HG03196 (cell line): Measurements from ENCODE around the gene CACNA1E.
A peak's percentile ranks its signal among the peaks of the same experiment; 100 is the strongest.

ENCODE experiments used
- ATAC-seq: cut with Tn5 transposase; IDR thresholded peaks from one replicate; pipeline ENCODE4 v1.9.1; 2021; ENCODE audit not compliant: unreplicated experiment

CACNA1E gene

DNA sequence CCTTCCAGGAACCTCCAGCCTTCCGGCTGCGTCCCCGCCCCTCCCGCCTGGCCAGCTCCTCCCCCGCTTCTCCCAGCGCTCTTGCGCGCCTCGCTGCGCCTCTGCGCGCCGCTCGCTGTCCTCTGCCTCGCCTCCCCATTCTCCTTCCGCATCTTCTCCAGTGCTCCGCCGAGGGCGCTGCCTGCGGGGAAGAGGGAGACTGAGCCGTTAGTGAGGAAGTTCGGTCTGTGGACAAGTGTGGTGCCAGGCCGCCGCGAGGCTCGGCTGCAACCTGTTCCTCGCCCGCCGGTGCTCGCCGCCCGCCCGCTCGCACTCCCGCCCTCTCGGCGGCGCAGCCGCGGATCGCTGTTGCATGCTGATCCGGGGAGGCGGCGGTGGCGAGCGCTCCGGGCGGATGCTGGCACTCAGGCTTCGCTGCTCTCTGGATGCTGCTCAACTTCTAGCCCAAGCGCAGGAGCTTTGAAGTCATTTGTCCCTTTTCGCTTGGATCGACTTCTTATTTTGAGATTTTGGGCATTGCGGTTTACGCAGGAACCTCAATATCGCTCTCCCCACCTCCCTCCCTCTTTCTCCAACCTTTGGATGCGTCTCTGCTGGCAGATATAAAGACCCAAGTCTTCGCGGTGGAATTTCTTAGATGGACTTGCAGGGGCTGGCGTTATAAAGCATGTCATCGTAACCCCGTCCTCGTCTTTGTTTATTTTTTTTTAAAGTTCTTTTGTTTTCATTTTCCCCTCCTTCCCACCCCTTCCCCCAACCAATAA is 614 bp upstream of the CACNA1E start:
- peak; percentile 51 for ATAC-seq

DNA sequence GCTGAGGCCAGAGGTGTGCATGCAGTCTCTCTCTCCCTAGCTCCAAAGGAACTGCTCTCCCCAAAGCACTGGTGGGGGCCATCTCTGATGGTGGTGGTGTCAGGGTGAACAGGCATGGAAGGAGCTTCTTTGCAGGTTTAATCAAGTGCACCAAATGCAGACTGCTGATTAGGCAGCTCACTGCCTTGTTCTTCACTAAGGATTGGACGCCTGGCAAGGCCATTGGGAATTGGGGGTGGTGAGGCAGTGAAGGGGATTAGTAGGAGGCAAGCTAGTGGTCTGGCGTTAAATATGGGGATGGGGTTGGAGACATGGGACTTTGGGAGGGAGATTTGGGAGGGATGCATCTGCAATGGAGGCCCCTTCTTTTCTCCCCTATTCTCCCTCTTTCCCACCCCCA is 1.5 kb downstream of the CACNA1E start:
- ATAC-seq = no peak

GRCh38 chr1:181485287-181486097 is 2.2 kb downstream of the CACNA1E start:
- ATAC-seq = peak; percentile 31

DNA sequence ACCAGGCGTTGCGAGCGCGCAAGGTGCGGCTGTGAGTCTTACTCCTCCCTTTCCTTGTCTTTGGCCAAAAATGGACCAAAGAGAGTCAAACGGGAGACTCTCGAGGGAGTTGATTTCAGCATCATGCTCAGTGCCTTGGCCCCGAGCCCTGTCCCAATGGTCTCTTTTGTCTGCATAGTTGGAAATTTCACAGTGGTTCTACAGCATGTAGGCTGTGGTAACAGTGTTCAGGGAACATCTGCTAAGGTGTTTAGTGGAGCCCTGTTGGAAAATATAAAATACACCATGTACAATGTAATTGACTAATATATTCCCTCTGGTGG is 2.7 kb downstream of the CACNA1E start:
- no peak for ATAC-seq

DNA sequence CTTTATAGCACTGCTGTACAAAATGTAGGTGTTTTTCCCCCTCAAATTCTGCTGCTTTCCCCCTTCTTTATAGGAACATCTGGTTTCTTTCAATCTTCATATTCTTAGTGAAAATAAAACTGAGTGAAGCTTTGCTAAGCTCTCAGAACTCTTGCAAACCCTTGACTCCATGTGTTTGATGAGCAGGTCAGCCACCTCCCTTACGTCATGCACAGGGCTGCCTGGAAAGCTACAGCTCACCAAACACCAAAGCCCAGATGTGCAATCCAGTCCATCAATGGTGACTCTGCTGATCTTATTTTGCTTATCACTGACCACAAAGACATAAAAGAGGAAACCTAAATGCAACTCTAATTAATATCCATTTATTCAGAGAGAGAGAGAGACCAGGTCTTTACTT is 5.5 kb downstream of the CACNA1E start:
- ATAC-seq = no peak

DNA sequence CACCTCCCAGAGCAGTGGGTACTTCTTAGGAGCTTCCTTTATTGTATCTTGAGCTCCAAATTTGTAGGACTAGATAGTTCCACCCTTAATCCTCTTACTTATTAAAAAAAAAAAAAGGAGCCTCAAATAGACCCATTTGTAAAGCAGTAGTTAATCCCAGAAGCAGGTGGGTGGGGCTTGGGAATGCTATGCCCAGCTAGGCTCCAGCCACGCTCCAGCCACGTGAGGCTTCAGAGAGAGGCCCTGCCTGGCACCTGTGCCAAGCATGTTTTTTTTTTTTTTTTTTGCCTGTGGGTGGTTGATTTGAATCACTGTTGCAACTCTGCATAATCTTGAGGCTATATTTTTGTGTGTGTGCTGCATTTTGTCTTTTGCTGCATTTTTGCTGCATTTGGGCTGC is 7.0 kb downstream of the CACNA1E start:
- no peak for ATAC-seq

GRCh38 chr1:181490740-181491712 is 7.7 kb downstream of the CACNA1E start:
- ATAC-seq = no peak

- no peak for ATAC-seq
Observed at GRCh38 chr1:181493166-181493565, 9.8 kb downstream of the CACNA1E start.

GRCh38 chr1:181493885-181494284 is 10.6 kb downstream of the CACNA1E start:
- ATAC-seq = no peak

- ATAC-seq = no peak
Observed at GRCh38 chr1:181496759-181497158, 13.4 kb downstream of the CACNA1E start.

DNA sequence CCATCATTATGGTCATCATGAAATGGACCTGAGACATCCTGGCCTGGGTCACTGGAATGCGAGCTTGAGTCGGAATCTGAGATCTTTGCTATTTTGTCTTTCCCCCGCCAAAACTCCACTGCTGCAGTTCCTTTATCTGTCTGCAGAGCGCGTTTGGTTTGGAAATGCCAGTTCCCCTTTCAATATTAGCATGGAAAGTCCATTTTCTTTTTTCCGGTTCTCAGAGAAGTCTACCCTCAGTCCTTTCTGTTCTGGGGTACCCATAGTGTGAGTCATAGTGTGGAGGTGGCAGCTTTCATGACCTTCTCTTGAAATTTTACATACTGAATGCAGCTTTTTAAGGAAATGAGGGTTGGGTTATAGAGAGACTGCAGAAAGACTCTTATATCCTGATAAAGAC is 14.6 kb downstream of the CACNA1E start:
- ATAC-seq = no peak

GRCh38 chr1:181499825-181500224 is 16.5 kb downstream of the CACNA1E start:
- no peak for ATAC-seq

GRCh38 chr1:181500636-181501035 is 17.3 kb downstream of the CACNA1E start:
- no peak for ATAC-seq

DNA sequence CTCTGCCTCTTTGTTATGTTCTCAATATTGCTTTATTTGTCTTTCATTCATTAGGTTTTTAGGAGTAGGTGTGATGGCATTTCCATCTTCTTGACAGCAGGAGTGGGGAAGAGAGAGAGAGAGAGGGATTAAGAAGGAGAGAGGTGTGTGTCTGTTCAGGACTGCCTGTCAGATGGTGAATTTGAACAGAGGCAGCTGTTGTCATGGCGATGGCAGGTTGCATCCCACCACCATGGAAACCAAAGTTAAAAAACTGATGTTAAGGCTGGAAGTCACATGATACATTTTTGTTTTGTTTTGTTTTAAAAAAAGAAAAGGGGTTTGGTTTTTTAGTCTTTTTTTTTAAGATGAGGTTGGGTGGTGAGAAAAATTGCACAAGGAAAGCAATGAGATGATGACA is 18.3 kb downstream of the CACNA1E start:
- no peak for ATAC-seq

- ATAC-seq = no peak
Observed at GRCh38 chr1:181503171-181503810, 20.0 kb downstream of the CACNA1E start.

GRCh38 chr1:181504399-181504842 is 21.1 kb downstream of the CACNA1E start:
- peak; percentile 39 for ATAC-seq

- no peak for ATAC-seq
Observed at GRCh38 chr1:181506563-181507353, 23.4 kb downstream of the CACNA1E start.

- ATAC-seq = peak; percentile 34
Observed at GRCh38 chr1:181508486-181509165, 25.3 kb downstream of the CACNA1E start.

DNA sequence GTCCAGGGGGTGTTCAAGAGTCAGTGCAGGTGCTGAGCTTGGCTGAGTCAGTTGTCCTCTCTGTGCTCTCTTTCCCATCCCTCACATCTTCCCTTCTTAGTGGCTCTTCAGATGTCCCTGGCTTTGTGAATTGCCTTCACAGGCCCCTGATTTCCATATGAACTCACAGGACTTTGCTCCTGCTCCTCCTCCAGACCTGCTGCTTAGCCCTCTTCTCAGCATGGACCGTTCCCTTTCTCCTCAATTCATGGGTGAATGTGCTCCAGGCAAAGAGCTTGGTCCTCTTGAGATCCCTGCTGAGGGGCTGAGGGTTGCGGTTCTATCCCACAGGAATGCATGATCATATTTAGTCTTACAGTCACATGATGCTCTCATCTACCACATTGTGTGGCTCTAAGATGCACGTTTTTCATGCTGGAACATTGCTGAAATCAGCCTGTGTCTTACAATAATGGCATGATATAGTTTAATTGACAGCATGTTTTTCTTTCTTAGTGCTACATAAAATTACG is 30.5 kb downstream of the CACNA1E start:
- ATAC-seq = no peak
